K562 (cell line): ENCODE results near the gene ANK3. TPM values are rescaled to one million over a fixed set of nuclear protein-coding genes. Genes with fewer than 3 reads are reported as not detected.

Source experiments
- ATAC-seq: fragments of 200-7000 bp; cut with Tn5 transposase; 3 replicates; pipeline ENCODE4 v1.9.1; 2020; ENCODE audit warnings: moderate library complexity
- BruUV-seq: library from RNA; stranded (reverse); fragments of 400-500 nt; replicated peaks from 2 replicates; lab custom pipeline; 2021; lab: Mats Ljungman, UMichigan
- CTCF ChIA-PET: fragments of 300-600 bp; formaldehyde crosslinking; extraction: SDS; loops from one replicate; lab custom pipeline; 2021; ENCODE audit warnings: low intra/inter-chr PET ratio; lab: Yijun Ruan, JAX
- POLR2A ChIA-PET: fragments of 300-600, 350-650 bp; sonication (Branson Sonifier 250); formaldehyde crosslinking; extraction: SDS; loops from one replicate; lab custom pipeline; 2021; ENCODE audit warnings: antibody characterized with exemption, inconsistent platforms; lab: Yijun Ruan, JAX
- DNase-seq, 4 experiments: peaks; one replicate each; pipeline versions ENCODE4 v3.0.0 to v3.0.0-alpha.2; 2011 to 2018; ENCODE audit warnings: low spot score in 3 of 4, mixed read lengths in 3 of 4; ENCODE audit errors: extremely low read depth in 1 of 4
- FAIRE-seq: peaks from 2 replicates; lab custom pipeline; 2011; peaks lifted over from hg19 to GRCh38; lab: Jason Lieb, UNC
- H2AFZ ChIP-seq: 2 replicates; pipeline ENCODE4 v1.6.0; 2011; ENCODE audit warnings: low read depth, low read length, control low read depth, inconsistent platforms
- H3K27ac ChIP-seq: fragments of 200-600 bp; 3 replicates; pipeline ENCODE4 v1.8.0; 2011; ENCODE audit warnings: low read depth, mild to moderate bottlenecking, control low read depth, inconsistent platforms, low read length, moderate library complexity, mixed read lengths; ENCODE audit errors: extremely low read depth
- H3K27me3 ChIP-seq, 2 experiments: fragments of 300-600 bp in 1 of 2; 2 replicates in 1 of 2; 3 replicates in 1 of 2; pipeline versions ENCODE4 v1.6.0 to v1.8.0; 2011; ENCODE audit warnings: inconsistent platforms in 2 of 2, low read length in 2 of 2, mild to moderate bottlenecking in 1 of 2, mixed read lengths in 1 of 2, moderate library complexity in 1 of 2; ENCODE audit not compliant: control insufficient read depth in 2 of 2, insufficient read depth in 2 of 2
- H3K36me3 ChIP-seq: fragments of 300-600 bp; 3 replicates; pipeline ENCODE4 v1.8.0; 2011; ENCODE audit warnings: mild to moderate bottlenecking, low read length, inconsistent platforms; ENCODE audit not compliant: control insufficient read depth, insufficient read depth
- H3K4me1 ChIP-seq, 2 experiments: fragments of 200-600 bp in 1 of 2; replicated peaks in 1 of 2; 2 replicates in 1 of 2; 3 replicates in 1 of 2; pipeline versions ENCODE4 v1.5.1 to v1.8.0; 2011; ENCODE audit warnings: inconsistent platforms in 2 of 2, low read length in 2 of 2, mild to moderate bottlenecking in 1 of 2, mixed read lengths in 1 of 2, moderate library complexity in 1 of 2; ENCODE audit not compliant: control insufficient read depth in 2 of 2, insufficient read depth in 2 of 2
- H3K4me2 ChIP-seq: 2 replicates; pipeline ENCODE4 v1.6.1; 2011; ENCODE audit warnings: low read length, control low read depth, inconsistent platforms, mixed read lengths; ENCODE audit not compliant: insufficient read depth
- H3K4me3 ChIP-seq: fragments of 200-600 bp; sonication (generic), shearing (Covaris generic); 2 replicates; pipeline ENCODE4 v1.5.1; 2016; ENCODE audit warnings: control low read depth, inconsistent platforms
- H3K79me2 ChIP-seq: fragments of 200-600 bp; 3 replicates; pipeline ENCODE4 v1.8.0; 2011; ENCODE audit warnings: low read length, inconsistent platforms; ENCODE audit not compliant: control insufficient read depth, insufficient read depth
- H3K9ac ChIP-seq, 2 experiments: 2 replicates each; pipeline versions ENCODE4 v1.6.0 to v1.6.1; 2011; ENCODE audit warnings: low read depth in 2 of 2, low read length in 2 of 2, control low read depth in 1 of 2, inconsistent platforms in 1 of 2, mild to moderate bottlenecking in 1 of 2, mixed read lengths in 1 of 2; ENCODE audit not compliant: insufficient read depth in 1 of 2
- H3K9me1 ChIP-seq: one replicate; pipeline ENCODE4 v1.6.0; 2011; ENCODE audit warnings: inconsistent platforms, mild to moderate bottlenecking, low read length, moderate library complexity; ENCODE audit not compliant: control insufficient read depth, insufficient read depth
- H3K9me3 ChIP-seq: replicated peaks from 2 replicates; pipeline ENCODE4 v1.5.1; 2011; ENCODE audit warnings: low read depth, low read length, inconsistent platforms; ENCODE audit not compliant: control insufficient read depth, insufficient read depth
- H4K20me1 ChIP-seq: replicated peaks from 2 replicates; pipeline ENCODE4 v1.6.1; 2011; ENCODE audit warnings: low read length, inconsistent platforms, mixed read lengths; ENCODE audit not compliant: control insufficient read depth, insufficient read depth
- CEBPG ChIP-seq, 3 experiments: fragments of 200-800 bp in 1 of 3; sonication (Bioruptor generic) in 1 of 3; sonication (generic) in 1 of 3; formaldehyde crosslinking in 1 of 3; IDR thresholded peaks in 2 of 3; conservative IDR thresholded peaks in 1 of 3; 2 replicates each; pipeline versions ENCODE4 v1.6.1 to v1.8.0; 2016 to 2022; ENCODE audit warnings: missing compliant biosample characterization in 2 of 3, missing genetic modification characterization in 2 of 3, mild to moderate bottlenecking in 1 of 3, missing genetic modification reagents in 1 of 3
- FOSL1 ChIP-seq: fragments of 200-800 bp; sonication (Bioruptor generic); conservative IDR thresholded peaks from 2 replicates; pipeline ENCODE4 v1.6.1; 2016; ENCODE audit warnings: missing genetic modification characterization, missing compliant biosample characterization
- FOXK2 ChIP-seq, 2 experiments: fragments of 450-650 bp; IDR thresholded peaks in 1 of 2; conservative IDR thresholded peaks in 1 of 2; 2 replicates each; pipeline ENCODE4 v1.6.1; 2016; ENCODE audit warnings: low read depth in 2 of 2, mild to moderate bottlenecking in 1 of 2
- JUND ChIP-seq, 2 experiments: IDR thresholded peaks; 2 replicates in 1 of 2; 3 replicates in 1 of 2; pipeline ENCODE4 v1.6.1; 2011; ENCODE audit warnings: borderline replicate concordance in 2 of 2, low read depth in 2 of 2, low read length in 2 of 2, improper control_type of control experiment in 1 of 2, missing biosample characterization in 1 of 2, missing genetic modification characterization in 1 of 2, missing genetic modification reagents in 1 of 2
- ZNF121 ChIP-seq: sonication (generic); formaldehyde crosslinking; conservative IDR thresholded peaks from 2 replicates; pipeline ENCODE4 v1.8.0; 2022; ENCODE audit warnings: missing genetic modification reagents
- ZNF175 ChIP-seq: fragments of 200-800 bp; sonication (Bioruptor generic); IDR thresholded peaks from 2 replicates; pipeline ENCODE4 v1.6.1; 2016; ENCODE audit warnings: low read depth, mild to moderate bottlenecking, missing genetic modification characterization, missing compliant biosample characterization
- ZNF79 ChIP-seq: fragments of 250-450 bp; sonication (Bioruptor Pico); IDR thresholded peaks from 2 replicates; pipeline ENCODE4 v1.4.0; 2020; ENCODE audit warnings: low read depth, mild to moderate bottlenecking, moderate library complexity
- WGBS: fragments of 100-300 bp; shearing (Covaris generic); methylation state at CpG from one replicate; pipeline ENCODE4 v1.1.6; 2016; ENCODE audit warnings: low coverage, mixed read lengths; ENCODE audit not compliant: insufficient coverage; ENCODE audit errors: missing lambda C conversion rate; 5-methylcytosine and 5-hydroxymethylcytosine counted together
- in situ Hi-C: fragments of 300-500 bp; cut with MboI; formaldehyde crosslinking; loops from 4 replicates; pipeline ENCODE4 v1.15.0; 2018; ENCODE audit warnings: inconsistent platforms, mixed read lengths
- intact Hi-C: fragments of 100-400 bp; cut with micrococcal nuclease; formaldehyde crosslinking; loops from 2 replicates; pipeline ENCODE4 v1.14.2; 2022
- polyA plus RNA-seq, 8 experiments: library from polyadenylated mRNA; depleted of rRNA in 4 of 8; stranded (reverse) in 5 of 8; unstranded in 3 of 8; fragments of >200 nt; fragmentation: Nextera tagmentation in 2 of 8; fragmentation: Illumina TruSeq in 1 of 8; extraction: Ambion mirVana in 2 of 8; extraction: Trizol in 1 of 8; gene quantifications; 2 replicates each; pipeline versions ENCODE4 v1.2.1 to v1.2.3, GENCODE V29; 2011 to 2014; ENCODE audit warnings: inconsistent platforms in 1 of 8, missing spikeins in 1 of 8
- total RNA-seq, 7 experiments: library from RNA; depleted of rRNA in 6 of 7; stranded (reverse); fragments of >200 nt in 6 of 7; fragmentation: Illumina TruSeq in 2 of 7; extraction: Trizol in 2 of 7; gene quantifications; 2 replicates each; pipeline versions ENCODE4 v1.2.1 to v1.2.3, GENCODE V29; 2011 to 2021; ENCODE audit warnings: low replicate concordance in 1 of 7
- TF ChIP-seq, protein P1 (sequence below): sonication (generic); IDR thresholded peaks from 2 replicates; pipeline ENCODE4 v1.6.1; 2016
- TF ChIP-seq, protein P2 (sequence below): fragments of 450-650 bp; IDR thresholded peaks from 2 replicates; pipeline ENCODE4 v1.6.1; 2016
- TF ChIP-seq, protein P3 (sequence below), 2 experiments: IDR thresholded peaks in 1 of 2; conservative IDR thresholded peaks in 1 of 2; 2 replicates each; pipeline ENCODE4 v1.6.1; 2016; ENCODE audit warnings: low read depth in 2 of 2, mild to moderate bottlenecking in 1 of 2, missing compliant biosample characterization in 1 of 2, missing genetic modification characterization in 1 of 2, moderate library complexity in 1 of 2

ANK3 gene
- total and polyA plus RNA-seq, 9 of the 15 experiments (the other 6 are each of a cell fraction or from before 2014, with no cell fraction given): 10.0 to 32.3 (median 17.9) TPM

DNA sequence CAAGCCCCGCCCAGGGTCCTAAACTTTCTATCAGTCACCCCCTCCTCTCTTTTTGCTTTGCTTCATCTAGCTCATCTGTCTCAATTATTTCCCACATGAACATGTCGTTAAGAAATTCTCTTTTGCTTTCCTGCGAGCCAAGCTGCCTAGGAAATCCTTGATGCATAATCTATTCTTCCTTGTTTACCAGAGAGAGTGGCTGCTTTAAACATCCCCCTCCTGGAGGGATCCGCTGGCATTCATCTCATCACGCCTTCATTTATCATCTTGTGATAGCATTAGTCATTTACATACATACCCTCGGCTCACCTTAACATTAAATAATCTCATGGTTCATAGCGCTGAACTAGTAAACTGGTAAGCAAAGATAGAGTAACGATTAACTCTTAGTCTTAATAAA is 96.7 kb downstream of the ANK3 start:
- no peak overlapping the region for H3K4me3 ChIP-seq
- H3K4me2 ChIP-seq: no peak overlapping the region; the same call in 1 of the 2 replicates
- no peak for FAIRE-seq
- in situ Hi-C loops: no loop called here
- no peaks in the 10 kb centered on the region for H3K9me3 ChIP-seq
- H3K27ac ChIP-seq: no peak overlapping the region
- no peaks in the 10 kb centered on the region for H3K9me1 ChIP-seq
- H3K4me1 ChIP-seq: peaks cover 0 to 45% of the 10 kb centered on the region in 2 experiments; a peak in 4 of 5 replicates
- WGBS: 43% methylated on average over 8 of the region's 8 CpGs
- CTCF ChIA-PET: no interaction called here
- H3K9ac ChIP-seq: no peak overlapping the region
- peak overlapping the region; percentile 87 for H2AFZ ChIP-seq
- H3K27me3 ChIP-seq: no peaks in the 10 kb centered on the region
- intact Hi-C loops: loop anchor here (10.0 kb wide), 1 partner anchor 492 kb away; no protein-coding TSS in a partner anchor
- BruUV-seq: no TSS peak
- DNase-seq: no peak
- no peaks in the 10 kb centered on the region for H4K20me1 ChIP-seq
- TF ChIP-seq ZNF79 (CRISPR knock-in tag): no peak
- no peak for TF ChIP-seq JUND (IDR thresholded peaks at IDR 0.05; ENCODE audit: borderline replicate concordance, low read depth, low read length)
- TF ChIP-seq JUND (tag; IDR thresholded peaks at IDR 0.05; ENCODE audit: borderline replicate concordance, low read depth, low read length): 0 out of 3 replicates have a peak, but pooled peaks have one; percentile 15
- no peak for TF ChIP-seq ZNF121
- TF ChIP-seq, protein P1, sequence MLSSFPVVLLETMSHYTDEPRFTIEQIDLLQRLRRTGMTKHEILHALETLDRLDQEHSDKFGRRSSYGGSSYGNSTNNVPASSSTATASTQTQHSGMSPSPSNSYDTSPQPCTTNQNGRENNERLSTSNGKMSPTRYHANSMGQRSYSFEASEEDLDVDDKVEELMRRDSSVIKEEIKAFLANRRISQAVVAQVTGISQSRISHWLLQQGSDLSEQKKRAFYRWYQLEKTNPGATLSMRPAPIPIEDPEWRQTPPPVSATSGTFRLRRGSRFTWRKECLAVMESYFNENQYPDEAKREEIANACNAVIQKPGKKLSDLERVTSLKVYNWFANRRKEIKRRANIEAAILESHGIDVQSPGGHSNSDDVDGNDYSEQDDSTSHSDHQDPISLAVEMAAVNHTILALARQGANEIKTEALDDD: peak; percentile 82
- peak; percentile 29; the same call in 1 of the 2 replicates for TF ChIP-seq FOSL1 (tag)
- TF ChIP-seq, protein P2, sequence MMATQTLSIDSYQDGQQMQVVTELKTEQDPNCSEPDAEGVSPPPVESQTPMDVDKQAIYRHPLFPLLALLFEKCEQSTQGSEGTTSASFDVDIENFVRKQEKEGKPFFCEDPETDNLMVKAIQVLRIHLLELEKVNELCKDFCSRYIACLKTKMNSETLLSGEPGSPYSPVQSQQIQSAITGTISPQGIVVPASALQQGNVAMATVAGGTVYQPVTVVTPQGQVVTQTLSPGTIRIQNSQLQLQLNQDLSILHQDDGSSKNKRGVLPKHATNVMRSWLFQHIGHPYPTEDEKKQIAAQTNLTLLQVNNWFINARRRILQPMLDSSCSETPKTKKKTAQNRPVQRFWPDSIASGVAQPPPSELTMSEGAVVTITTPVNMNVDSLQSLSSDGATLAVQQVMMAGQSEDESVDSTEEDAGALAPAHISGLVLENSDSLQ: no peak
- TF ChIP-seq FOXK2 (conservative IDR thresholded peaks at IDR 0.05 in 1 of 2, IDR thresholded peaks at IDR 0.05 in 1 of 2; ENCODE audit: low read depth in 2 of 2): 0 out of 4 replicates have a peak, but pooled peaks of 1 of the 2 experiments have one; percentile 19
- TF ChIP-seq CEBPG (CRISPR knock-in tag; IDR thresholded peaks at IDR 0.05): no peak
- TF ChIP-seq CEBPG (tag; conservative IDR thresholded peaks at IDR 0.05 in 1 of 2, IDR thresholded peaks at IDR 0.05 in 1 of 2): peak in 1 of 2 experiments; percentile 31; a peak in 1 of 4 replicates
- TF ChIP-seq, protein P3, sequence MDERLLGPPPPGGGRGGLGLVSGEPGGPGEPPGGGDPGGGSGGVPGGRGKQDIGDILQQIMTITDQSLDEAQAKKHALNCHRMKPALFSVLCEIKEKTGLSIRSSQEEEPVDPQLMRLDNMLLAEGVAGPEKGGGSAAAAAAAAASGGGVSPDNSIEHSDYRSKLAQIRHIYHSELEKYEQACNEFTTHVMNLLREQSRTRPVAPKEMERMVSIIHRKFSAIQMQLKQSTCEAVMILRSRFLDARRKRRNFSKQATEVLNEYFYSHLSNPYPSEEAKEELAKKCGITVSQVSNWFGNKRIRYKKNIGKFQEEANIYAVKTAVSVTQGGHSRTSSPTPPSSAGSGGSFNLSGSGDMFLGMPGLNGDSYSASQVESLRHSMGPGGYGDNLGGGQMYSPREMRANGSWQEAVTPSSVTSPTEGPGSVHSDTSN (CRISPR knock-in tag; IDR thresholded peaks at IDR 0.05; ENCODE audit: low read depth): no peak
- TF ChIP-seq, protein P3 (tag; conservative IDR thresholded peaks at IDR 0.05; ENCODE audit: low read depth): peak; percentile 47; the same call in 1 of the 2 replicates
- no peak for TF ChIP-seq ZNF175 (CRISPR knock-in tag)
- TF ChIP-seq, all 486 proteins: peak for 6
- no peaks in the 10 kb centered on the region for H3K36me3 ChIP-seq
- POLR2A ChIA-PET: interaction anchor here (0.8 to 2.7 kb wide), 4 partner anchors 9 to 75 kb away, joined by 3 to 20 read pairs (median 3); no protein-coding TSS in a partner anchor
- no peak for ATAC-seq
- peaks cover 12% of the 10 kb centered on the region; the same call in 2 of the 3 replicates for H3K79me2 ChIP-seq
